Stomach (tissue), 4 donors: Measurements from ENCODE around the gene HSPA1A.

Experiments
- EP300 ChIP-seq: sonication (generic); formaldehyde crosslinking; IDR thresholded peaks from one replicate; pipeline ENCODE4 v1.6.1; 2017; ENCODE audit warnings: antibody characterized with exemption
- POLR2A ChIP-seq, 4 donors: fragments of 450-650 bp; IDR thresholded peaks; one replicate each; pipeline ENCODE4 v1.6.1; 2016; ENCODE audit warnings: antibody characterized with exemption in 4 of 4, control low read depth in 2 of 4, mild to moderate bottlenecking in 1 of 4, moderate library complexity in 1 of 4
- POLR2AphosphoS5 ChIP-seq, 3 donors: sonication (generic); formaldehyde crosslinking; IDR thresholded peaks; one replicate each; pipeline ENCODE4 v1.6.1; 2016; ENCODE audit warnings: antibody characterized with exemption in 3 of 3
- TF ChIP-seq, protein P1 (sequence below), 7 experiments: fragments of 450-650 bp in 4 of 7; fragments of 200-600 bp in 3 of 7; sonication (generic) in 3 of 7; IDR thresholded peaks; one replicate each; pipeline ENCODE4 v1.5.1; 2016 to 2019; ENCODE audit warnings: antibody characterized with exemption in 7 of 7, control low read depth in 2 of 7, mild to moderate bottlenecking in 1 of 7

DNA sequence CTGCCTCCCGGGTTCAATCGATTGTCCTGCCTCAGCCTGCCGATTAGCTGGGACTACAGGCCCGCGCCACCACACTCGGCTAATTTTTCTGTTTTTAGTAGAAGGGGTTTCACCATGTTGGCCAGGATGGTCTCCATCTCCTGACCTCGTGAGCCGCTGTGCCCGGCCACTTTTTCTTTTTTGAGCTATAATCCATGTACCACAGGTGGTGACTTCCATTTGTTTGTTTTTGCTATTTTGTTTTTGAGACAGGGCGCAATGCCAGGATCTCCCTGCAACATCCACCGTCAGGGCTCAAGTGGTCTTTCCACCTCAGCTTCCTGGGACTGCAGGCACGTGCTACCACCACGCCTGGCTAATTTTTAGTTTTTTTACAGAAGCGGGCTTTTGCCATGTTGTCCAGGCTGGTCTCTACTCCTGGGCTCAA lies 20.7 kb downstream of the HSPA1A start:
- TF ChIP-seq, protein P1, sequence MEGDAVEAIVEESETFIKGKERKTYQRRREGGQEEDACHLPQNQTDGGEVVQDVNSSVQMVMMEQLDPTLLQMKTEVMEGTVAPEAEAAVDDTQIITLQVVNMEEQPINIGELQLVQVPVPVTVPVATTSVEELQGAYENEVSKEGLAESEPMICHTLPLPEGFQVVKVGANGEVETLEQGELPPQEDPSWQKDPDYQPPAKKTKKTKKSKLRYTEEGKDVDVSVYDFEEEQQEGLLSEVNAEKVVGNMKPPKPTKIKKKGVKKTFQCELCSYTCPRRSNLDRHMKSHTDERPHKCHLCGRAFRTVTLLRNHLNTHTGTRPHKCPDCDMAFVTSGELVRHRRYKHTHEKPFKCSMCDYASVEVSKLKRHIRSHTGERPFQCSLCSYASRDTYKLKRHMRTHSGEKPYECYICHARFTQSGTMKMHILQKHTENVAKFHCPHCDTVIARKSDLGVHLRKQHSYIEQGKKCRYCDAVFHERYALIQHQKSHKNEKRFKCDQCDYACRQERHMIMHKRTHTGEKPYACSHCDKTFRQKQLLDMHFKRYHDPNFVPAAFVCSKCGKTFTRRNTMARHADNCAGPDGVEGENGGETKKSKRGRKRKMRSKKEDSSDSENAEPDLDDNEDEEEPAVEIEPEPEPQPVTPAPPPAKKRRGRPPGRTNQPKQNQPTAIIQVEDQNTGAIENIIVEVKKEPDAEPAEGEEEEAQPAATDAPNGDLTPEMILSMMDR (IDR thresholded peaks at IDR 0.05): no peak
- no peak for TF ChIP-seq POLR2A (IDR thresholded peaks at IDR 0.05)
- TF ChIP-seq EP300: no peak
- no peak for TF ChIP-seq POLR2AphosphoS5 (IDR thresholded peaks at IDR 0.05)
